MCF 10A (cell line): ENCODE measurements around the gene RGSL1. TPM values are rescaled to one million over a fixed set of nuclear protein-coding genes. Genes with fewer than 3 reads are reported as not detected.

ENCODE experiments used
- BruUV-seq: library from RNA; stranded (reverse); fragments of 400-500 nt; replicated peaks from 2 replicates; lab custom pipeline; 2021; lab: Mats Ljungman, UMichigan
- CTCF ChIA-PET: fragments of 300-600 bp; sonication (Branson Sonifier 250); formaldehyde crosslinking; extraction: SDS; loops from one replicate; lab custom pipeline; 2021; ENCODE audit warnings: antibody characterized with exemption, inconsistent platforms; lab: Yijun Ruan, JAX
- POLR2A ChIA-PET: fragments of 300-600, 350-650 bp; sonication (Branson Sonifier 250); formaldehyde crosslinking; extraction: SDS; loops from one replicate; lab custom pipeline; 2020; ENCODE audit warnings: antibody characterized with exemption, inconsistent platforms; lab: Yijun Ruan, JAX
- DNase-seq: peaks from one replicate; pipeline ENCODE4 v3.0.0-alpha.2; 2018; ENCODE audit not compliant: unreplicated experiment
- H3K27ac Mint-ChIP-seq: one replicate; pipeline ENCODE4 v1.8.0; 2022; ENCODE audit warnings: mild to moderate bottlenecking, low read depth, mixed read lengths; ENCODE audit not compliant: unreplicated experiment
- H3K27me3 Mint-ChIP-seq: one replicate; pipeline ENCODE4 v1.8.0; 2022; ENCODE audit warnings: mixed read lengths; ENCODE audit not compliant: insufficient read depth, unreplicated experiment
- H3K36me3 Mint-ChIP-seq: one replicate; pipeline ENCODE4 v1.8.0; 2022; ENCODE audit warnings: mild to moderate bottlenecking, moderate library complexity, mixed read lengths; ENCODE audit not compliant: insufficient read depth, unreplicated experiment
- H3K4me1 Mint-ChIP-seq: one replicate; pipeline ENCODE4 v1.8.0; 2022; ENCODE audit warnings: mixed read lengths; ENCODE audit not compliant: insufficient read depth, unreplicated experiment
- H3K4me3 Mint-ChIP-seq: one replicate; pipeline ENCODE4 v1.8.0; 2022; ENCODE audit warnings: mild to moderate bottlenecking, moderate library complexity, mixed read lengths; ENCODE audit not compliant: unreplicated experiment
- H3K9me3 Mint-ChIP-seq: one replicate; pipeline ENCODE4 v1.8.0; 2022; ENCODE audit warnings: mixed read lengths; ENCODE audit not compliant: unreplicated experiment
- intact Hi-C: fragments of 100-400 bp; cut with micrococcal nuclease; formaldehyde crosslinking; loops from 2 replicates; pipeline ENCODE4 v1.14.1; 2022
- total RNA-seq: library from RNA; stranded (reverse); gene quantifications from 2 replicates; pipeline ENCODE4 v1.2.3, GENCODE V29; 2022
- TF ChIP-seq, protein P1 (sequence below): fragments of 200-600 bp; IDR thresholded peaks from one replicate; pipeline ENCODE4 v1.8.0; 2022; ENCODE audit warnings: antibody characterized with exemption, mild to moderate bottlenecking; ENCODE audit not compliant: unreplicated experiment

The RGSL1 gene
- total RNA-seq, 1 experiment from 2014 or later = not detected

DNA sequence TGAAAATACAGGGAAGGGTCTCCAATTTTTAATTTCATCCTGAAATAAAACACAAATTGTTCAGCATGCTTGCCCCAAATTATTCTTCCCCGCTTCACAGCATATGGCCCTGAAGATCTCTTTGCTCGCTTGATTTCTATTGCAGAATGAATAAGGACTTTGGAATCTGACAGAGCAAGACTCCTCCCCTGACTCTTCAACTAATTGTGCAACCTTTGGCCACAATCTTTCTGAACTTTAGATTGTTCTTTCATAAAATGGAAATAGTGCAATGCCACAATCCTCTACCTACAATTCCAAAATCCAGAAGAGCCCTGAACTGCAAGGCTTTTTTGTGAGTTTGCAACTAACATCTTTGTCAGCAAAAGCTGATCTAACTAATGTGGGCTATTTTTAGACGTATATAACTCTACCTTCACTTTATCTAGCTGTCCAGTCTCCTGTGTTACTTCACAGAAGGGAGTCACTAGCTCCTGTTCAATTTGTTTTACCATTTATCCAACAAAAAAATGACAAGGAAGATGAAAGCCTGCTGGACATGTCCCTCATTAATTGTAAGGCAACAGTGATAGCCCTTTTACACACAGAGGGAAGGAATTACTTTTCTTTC lies 125.7 kb downstream of the RGSL1 start:
- TF ChIP-seq, protein P1, sequence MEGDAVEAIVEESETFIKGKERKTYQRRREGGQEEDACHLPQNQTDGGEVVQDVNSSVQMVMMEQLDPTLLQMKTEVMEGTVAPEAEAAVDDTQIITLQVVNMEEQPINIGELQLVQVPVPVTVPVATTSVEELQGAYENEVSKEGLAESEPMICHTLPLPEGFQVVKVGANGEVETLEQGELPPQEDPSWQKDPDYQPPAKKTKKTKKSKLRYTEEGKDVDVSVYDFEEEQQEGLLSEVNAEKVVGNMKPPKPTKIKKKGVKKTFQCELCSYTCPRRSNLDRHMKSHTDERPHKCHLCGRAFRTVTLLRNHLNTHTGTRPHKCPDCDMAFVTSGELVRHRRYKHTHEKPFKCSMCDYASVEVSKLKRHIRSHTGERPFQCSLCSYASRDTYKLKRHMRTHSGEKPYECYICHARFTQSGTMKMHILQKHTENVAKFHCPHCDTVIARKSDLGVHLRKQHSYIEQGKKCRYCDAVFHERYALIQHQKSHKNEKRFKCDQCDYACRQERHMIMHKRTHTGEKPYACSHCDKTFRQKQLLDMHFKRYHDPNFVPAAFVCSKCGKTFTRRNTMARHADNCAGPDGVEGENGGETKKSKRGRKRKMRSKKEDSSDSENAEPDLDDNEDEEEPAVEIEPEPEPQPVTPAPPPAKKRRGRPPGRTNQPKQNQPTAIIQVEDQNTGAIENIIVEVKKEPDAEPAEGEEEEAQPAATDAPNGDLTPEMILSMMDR = no peak
- DNase-seq = peak; percentile 81
- no peaks in the 10 kb centered on the region for H3K9me3 Mint-ChIP-seq
- ChIA-PET CTCF (interaction anchor here (0.9 to 1.2 kb wide), 2 partner anchors 25 to 179 kb away, joined by 4 to 6 read pairs; no protein-coding TSS in a partner anchor), POLR2A (interaction anchor here (0.9 to 2.1 kb wide), 7 partner anchors 10 to 118 kb away, joined by 3 to 14 read pairs (median 3); partner anchors contain the start of gene RNASEL)
- H3K4me3 Mint-ChIP-seq = no peak overlapping the region
- H3K36me3 Mint-ChIP-seq = peaks cover 22% of the 10 kb centered on the region
- intact Hi-C loops = no loop called here
- H3K27ac Mint-ChIP-seq = no peak overlapping the region
- H3K4me1 Mint-ChIP-seq = peaks cover 12% of the 10 kb centered on the region
- no TSS peak for BruUV-seq
- H3K27me3 Mint-ChIP-seq = no peaks in the 10 kb centered on the region

DNA sequence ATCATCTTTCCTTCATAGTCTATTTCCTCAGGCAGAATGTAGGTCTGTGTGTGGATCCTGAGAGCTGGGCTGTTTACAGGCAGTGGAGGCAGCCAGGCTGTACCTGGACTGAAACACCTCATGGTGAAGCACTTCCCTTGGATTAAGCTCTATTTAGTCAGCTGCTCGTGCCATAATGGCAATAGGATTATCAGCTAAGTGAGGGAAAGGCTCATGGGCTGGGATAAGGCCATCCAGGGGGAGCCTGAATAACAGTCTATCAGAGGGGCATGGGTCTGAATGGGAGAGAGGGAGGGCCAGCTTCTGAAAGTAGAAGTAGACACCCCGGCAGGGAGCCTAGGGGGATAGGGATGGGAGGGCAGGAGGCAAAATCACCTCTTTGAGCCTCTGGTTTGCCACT lies 130.8 kb downstream of the RGSL1 start:
- TF ChIP-seq, protein P1 = no peak
- DNase-seq = no peak
- Mint-ChIP-seq H3K4me3 (no peak overlapping the region), H3K36me3 (peaks cover 39% of the 10 kb centered on the region), H3K9me3 (no peaks in the 10 kb centered on the region), H3K27me3 (no peaks in the 10 kb centered on the region), H3K27ac (no peak overlapping the region), H3K4me1 (peaks cover 6% of the 10 kb centered on the region)
- intact Hi-C loops = no loop called here
- ChIA-PET CTCF (interaction anchor here (0.8 kb wide), 2 partner anchors 15 to 20 kb away, joined by 4 read pairs; no protein-coding TSS in a partner anchor), POLR2A (interaction anchor here (0.9 to 1.8 kb wide), 2 partner anchors 8 to 26 kb away, joined by 3 to 12 read pairs; partner anchors contain the start of gene RNASEL)
- no TSS peak for BruUV-seq

DNA sequence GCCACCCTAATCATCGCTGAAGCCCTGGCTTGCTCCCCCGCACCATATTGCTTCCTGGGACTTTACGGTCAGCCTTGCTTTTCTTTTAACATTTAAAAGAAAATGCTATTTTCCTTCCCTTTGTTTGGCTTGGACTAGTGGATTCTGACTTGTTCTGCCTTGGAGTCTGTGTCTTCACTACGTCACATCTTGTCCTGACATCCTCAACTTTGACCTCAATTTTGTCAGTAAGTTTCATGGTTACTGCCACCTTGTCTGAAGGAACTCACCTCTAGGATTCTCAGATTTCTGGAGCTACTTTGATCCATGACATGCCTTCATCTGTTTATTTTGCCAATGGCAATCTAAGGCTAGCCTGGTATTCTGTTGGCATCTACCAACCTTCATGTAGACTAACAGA lies 134.8 kb downstream of the RGSL1 start:
- H3K27ac Mint-ChIP-seq = no peak overlapping the region
- peaks cover 36% of the 10 kb centered on the region for H3K36me3 Mint-ChIP-seq
- POLR2A ChIA-PET = interaction anchor here (1.0 kb wide), 1 partner anchor 68 kb away, joined by 3 read pairs; no protein-coding TSS in a partner anchor
- TF ChIP-seq, protein P1 = no peak
- no TSS peak for BruUV-seq
- no peak for DNase-seq
- no peaks in the 10 kb centered on the region for H3K9me3 Mint-ChIP-seq
- CTCF ChIA-PET = interaction anchor here (0.8 to 1.1 kb wide), 2 partner anchors 11 to 200 kb away, joined by 3 to 4 read pairs; no protein-coding TSS in a partner anchor
- no peaks in the 10 kb centered on the region for H3K27me3 Mint-ChIP-seq
- intact Hi-C loops = no loop called here
- H3K4me1 Mint-ChIP-seq = peaks cover 5% of the 10 kb centered on the region
- no peak overlapping the region for H3K4me3 Mint-ChIP-seq

DNA sequence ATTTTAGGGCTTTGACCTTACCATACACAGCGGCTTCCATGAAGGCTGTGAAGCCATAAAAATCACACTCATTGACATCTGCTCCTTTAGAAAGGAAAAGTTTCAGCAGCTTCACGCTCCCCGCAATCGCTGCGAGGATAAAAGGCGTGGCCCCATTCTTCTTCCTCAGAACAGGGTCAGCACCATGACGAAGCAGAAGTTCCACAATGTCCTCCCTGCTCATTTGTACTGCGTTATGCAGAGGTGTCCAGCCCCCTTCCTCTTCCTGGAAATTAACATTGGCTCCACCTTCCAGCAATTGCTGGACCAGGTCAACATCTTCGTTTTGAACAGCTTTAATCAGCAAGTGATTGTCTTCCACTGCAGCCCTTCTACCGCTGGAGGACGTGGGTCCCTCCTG lies 136.4 kb downstream of the RGSL1 start:
- ChIA-PET CTCF (interaction anchor here (0.6 to 1.9 kb wide), 3 partner anchors 9 to 198 kb away, joined by 3 to 15 read pairs (median 4); no protein-coding TSS in a partner anchor), POLR2A (interaction anchor here (1.1 kb wide), 1 partner anchor 11 kb away, joined by 7 read pairs; no protein-coding TSS in a partner anchor)
- no TSS peak for BruUV-seq
- Mint-ChIP-seq H3K27ac (no peak overlapping the region), H3K9me3 (no peaks in the 10 kb centered on the region), H3K4me1 (peaks cover 5% of the 10 kb centered on the region), H3K4me3 (no peak overlapping the region), H3K36me3 (peaks cover 22% of the 10 kb centered on the region), H3K27me3 (no peaks in the 10 kb centered on the region)
- DNase-seq = no peak
- intact Hi-C loops = no loop called here
- TF ChIP-seq, protein P1 = no peak
